HepG2 (cell line): ENCODE measurements around the gene TLK2. TPM values are rescaled to one million over a fixed set of nuclear protein-coding genes. Genes with fewer than 3 reads are reported as not detected.

Experiments
- ATAC-seq: fragments of 200-7000 bp; cut with Tn5 transposase; 3 replicates; pipeline ENCODE4 v1.9.1; 2020; ENCODE audit warnings: mild to moderate bottlenecking, moderate library complexity
- BruUV-seq: library from RNA; stranded (reverse); fragments of 400-500 nt; replicated peaks from 2 replicates; lab custom pipeline; 2021; lab: Mats Ljungman, UMichigan
- CTCF ChIA-PET: fragments of 300-600 bp; formaldehyde crosslinking; extraction: SDS; loops from one replicate; lab custom pipeline; 2021; ENCODE audit warnings: low total read pairs, inconsistent platforms, low intra/inter-chr PET ratio; lab: Yijun Ruan, JAX
- POLR2A ChIA-PET: fragments of 350-600 bp; sonication (Branson Sonifier 250); formaldehyde crosslinking; loops from one replicate; lab custom pipeline; 2020; ENCODE audit warnings: antibody characterized with exemption, inconsistent platforms; lab: Yijun Ruan, JAX
- DNase-seq: peaks from one replicate; pipeline ENCODE4 v3.0.0-alpha.2; 2015; ENCODE audit warnings: low spot score
- FAIRE-seq: peaks from 3 replicates; lab custom pipeline; 2011; peaks lifted over from hg19 to GRCh38; lab: Jason Lieb, UNC
- H2AFZ ChIP-seq: one replicate; pipeline ENCODE4 v1.6.1; 2011; ENCODE audit warnings: low read length, inconsistent platforms
- H3K27ac ChIP-seq: fragments of 300-600 bp; 3 replicates; pipeline ENCODE4 v1.8.0; 2011; ENCODE audit warnings: mixed run types, mild to moderate bottlenecking, mixed read lengths, low read length, inconsistent platforms; ENCODE audit not compliant: insufficient read depth; ENCODE audit errors: extremely low read length
- H3K27me3 ChIP-seq, 2 experiments: fragments of 200-600 bp in 1 of 2; 2 replicates in 1 of 2; 3 replicates in 1 of 2; pipeline versions ENCODE4 v1.6.0 to v1.8.0; 2011; ENCODE audit warnings: low read length in 2 of 2, mild to moderate bottlenecking in 2 of 2, moderate library complexity in 2 of 2, inconsistent platforms in 1 of 2; ENCODE audit not compliant: insufficient read depth in 2 of 2, control insufficient read depth in 1 of 2
- H3K36me3 ChIP-seq, 2 experiments: fragments of 200-600 bp in 1 of 2; replicated peaks in 1 of 2; 2 replicates in 1 of 2; 3 replicates in 1 of 2; pipeline versions ENCODE4 v1.5.1 to v1.8.0; 2011; ENCODE audit warnings: low read length in 2 of 2, inconsistent platforms in 1 of 2; ENCODE audit not compliant: insufficient read depth in 2 of 2, control insufficient read depth in 1 of 2
- H3K4me1 ChIP-seq: 2 replicates; pipeline ENCODE4 v1.5.1; 2012; ENCODE audit warnings: low read length, inconsistent platforms; ENCODE audit not compliant: insufficient read depth
- H3K4me2 ChIP-seq: 2 replicates; pipeline ENCODE4 v1.6.0; 2011; ENCODE audit warnings: low read depth, low read length, inconsistent platforms
- H3K4me3 ChIP-seq, 3 experiments: fragments of 200-600 bp in 1 of 3; sonication (generic), shearing (Covaris generic) in 1 of 3; replicated peaks in 1 of 3; 2 replicates each; pipeline ENCODE4 v1.5.1; 2011 to 2016; ENCODE audit warnings: low read length in 3 of 3, inconsistent platforms in 2 of 3, low read depth in 2 of 3, mild to moderate bottlenecking in 2 of 3, control low read depth in 1 of 3, mixed read lengths in 1 of 3; ENCODE audit not compliant: insufficient read depth in 1 of 3
- H3K79me2 ChIP-seq: one replicate; pipeline ENCODE4 v1.6.1; 2011; ENCODE audit warnings: low read length, inconsistent platforms; ENCODE audit not compliant: insufficient read depth
- H3K9ac ChIP-seq: 2 replicates; pipeline ENCODE4 v1.6.0; 2011; ENCODE audit warnings: mild to moderate bottlenecking, low read depth, low read length, inconsistent platforms; ENCODE audit not compliant: insufficient read depth
- H3K9me3 ChIP-seq: 2 replicates; pipeline ENCODE4 v1.5.1; 2012; ENCODE audit warnings: mild to moderate bottlenecking, low read length
- H4K20me1 ChIP-seq: 2 replicates; pipeline ENCODE4 v1.6.0; 2011; ENCODE audit warnings: inconsistent platforms, mild to moderate bottlenecking, low read length, moderate library complexity; ENCODE audit not compliant: insufficient read depth
- CTCF ChIP-seq: sonication (generic); formaldehyde crosslinking; IDR thresholded peaks from 2 replicates; pipeline ENCODE4 v1.5.0; 2020; ENCODE audit warnings: mild to moderate bottlenecking, missing genetic modification reagents, moderate library complexity
- HINFP ChIP-seq: sonication (generic); formaldehyde crosslinking; IDR thresholded peaks from 2 replicates; pipeline ENCODE4 v1.4.0; 2020; ENCODE audit warnings: low read depth, mild to moderate bottlenecking, missing genetic modification reagents
- HOXA5 ChIP-seq: sonication (generic); formaldehyde crosslinking; IDR thresholded peaks from 2 replicates; pipeline ENCODE4 v1.4.0; 2020; ENCODE audit warnings: missing genetic modification reagents
- KDM6A ChIP-seq: IDR thresholded peaks from 2 replicates; pipeline ENCODE4 v1.6.1; 2016; ENCODE audit warnings: low read depth
- KLF13 ChIP-seq: sonication (generic); formaldehyde crosslinking; IDR thresholded peaks from 2 replicates; pipeline ENCODE4 v1.4.0; 2020; ENCODE audit warnings: mild to moderate bottlenecking, missing genetic modification reagents
- RERE ChIP-seq: IDR thresholded peaks from 2 replicates; pipeline ENCODE4 v1.6.1; 2016; ENCODE audit warnings: low read depth, missing genetic modification reagents, missing compliant biosample characterization
- STAG1 ChIP-seq: sonication (generic); formaldehyde crosslinking; IDR thresholded peaks from 2 replicates; pipeline ENCODE4 v1.4.0; 2020; ENCODE audit warnings: missing genetic modification reagents
- ZMAT5 ChIP-seq: sonication (generic); formaldehyde crosslinking; IDR thresholded peaks from 2 replicates; pipeline ENCODE4 v1.5.0; 2020; ENCODE audit warnings: mild to moderate bottlenecking, low read depth, missing genetic modification reagents, borderline replicate concordance
- WGBS: methylation state at CpG from one replicate; pipeline ENCODE4 v1.1.6; 2017; ENCODE audit warnings: low lambda C conversion rate; 5-methylcytosine and 5-hydroxymethylcytosine counted together
- in situ Hi-C: cut with HindIII; loops from 2 replicates; pipeline ENCODE4 v1.10.0; 2017; ENCODE audit warnings: low pct_unique_long_range_greater_than_20kb; ENCODE audit not compliant: extremely low pct_ligation_motif_present
- intact Hi-C: fragments of 100-400 bp; cut with micrococcal nuclease; formaldehyde crosslinking; loops from one replicate; pipeline ENCODE4 v1.10.0; 2022; ENCODE audit not compliant: unreplicated experiment
- polyA plus RNA-seq, 8 experiments: library from polyadenylated mRNA; depleted of rRNA in 3 of 8; stranded (reverse) in 7 of 8; unstranded in 1 of 8; fragments of >200 nt; fragmentation: Illumina TruSeq in 4 of 8; extraction: Trizol in 4 of 8; gene quantifications; 2 replicates each; pipeline versions ENCODE4 v1.2.1 to v1.2.3, GENCODE V29; 2011 to 2016; ENCODE audit warnings: low read depth in 4 of 8, missing spikeins in 1 of 8, mixed read lengths in 1 of 8; ENCODE audit not compliant: insufficient read depth in 1 of 8
- total RNA-seq, 5 experiments: library from RNA; depleted of rRNA; stranded (reverse); fragments of >200 nt; fragmentation: Illumina TruSeq; extraction: Trizol; gene quantifications; 2 replicates each; pipeline ENCODE4 v1.2.3, GENCODE V29; 2016; ENCODE audit warnings: low read depth in 1 of 5

TLK2 gene
- total and polyA plus RNA-seq, 2 of the 13 experiments (the other 11 are each of a cell fraction or from before 2014, with no cell fraction given), result 58.7 to 60.8 TPM

GRCh38 chr17:62592341-62593099, 113.9 kb downstream of the TLK2 start:
- H3K27me3 ChIP-seq, result no peaks in the 10 kb centered on the region
- TF ChIP-seq STAG1 (CRISPR knock-in tag), result 0 out of 2 replicates have a peak, but pooled peaks have one; percentile 16
- TF ChIP-seq HOXA5, result no peak
- TF ChIP-seq RERE (CRISPR knock-in tag), result no peak
- TF ChIP-seq KDM6A, result no peak
- TF ChIP-seq KLF13 (CRISPR knock-in tag), result no peak
- TF ChIP-seq HINFP, result no peak
- TF ChIP-seq CTCF (CRISPR knock-in tag), result peak; percentile 33; the same call in 1 of the 2 replicates
- TF ChIP-seq ZMAT5 (CRISPR knock-in tag), result no peak
- TF ChIP-seq, all 625 proteins: peak for 2
- Histone ChIP-seq H3K9me3 (no peaks in the 10 kb centered on the region), H3K4me2 (no peak overlapping the region), H3K36me3 (peaks cover 9 to 69% of the 10 kb centered on the region in 2 experiments; a peak in 4 of 5 replicates), H2AFZ (no peak overlapping the region), H3K4me1 (no peaks in the 10 kb centered on the region), H3K79me2 (no peaks in the 10 kb centered on the region), H3K4me3 (no peak overlapping the region), H3K27ac (no peak overlapping the region), H3K9ac (no peak overlapping the region), H4K20me1 (no peaks in the 10 kb centered on the region)
- in situ Hi-C loops (no loop called here), intact Hi-C loops (no loop called here)
- DNase-seq, result no peak
- POLR2A ChIA-PET, result no interaction called here
- CTCF ChIA-PET, result no interaction called here
- 94% methylated on average over 9 of the region's 9 CpGs for WGBS
- ATAC-seq, result peak; percentile 26; the same call in 2 of the 3 replicates
- FAIRE-seq, result no peak
- BruUV-seq, result no TSS peak
